Left lung (tissue), 10 donors: ENCODE results near the gene GNB4. TPM values are rescaled to one million over a fixed set of nuclear protein-coding genes. Genes with fewer than 3 reads are reported as not detected.

Experiments used
- ATAC-seq: fragments of 200-7000 bp; cut with Tn5 transposase; one replicate; pipeline ENCODE4 v1.9.1; 2020; ENCODE audit warnings: moderate library complexity
- DNase-seq, 4 donors: peaks; one replicate each; pipeline ENCODE4 v3.0.0-alpha.2; 2013 to 2020
- H3K27ac ChIP-seq, 2 donors: fragments of 200-600 bp; sonication (generic) in 1 of 2; one replicate each; pipeline versions ENCODE4 v1.5.0 to v1.8.0; 2020 to 2021
- H3K27me3 ChIP-seq, 2 donors: fragments of 200-600 bp; sonication (generic) in 1 of 2; one replicate each; pipeline versions ENCODE4 v1.5.0 to v1.8.0; 2020 to 2021
- H3K36me3 ChIP-seq, 2 donors: fragments of 200-600 bp; sonication (generic) in 1 of 2; one replicate each; pipeline versions ENCODE4 v1.5.0 to v1.8.0; 2020 to 2021
- H3K4me1 ChIP-seq, 2 donors: fragments of 200-600 bp; one replicate each; pipeline ENCODE4 v1.8.0; 2021
- H3K4me3 ChIP-seq, 2 donors: fragments of 200-600 bp; sonication (generic) in 1 of 2; one replicate each; pipeline versions ENCODE4 v1.5.0 to v1.8.0; 2020 to 2021; ENCODE audit warnings: mild to moderate bottlenecking in 1 of 2
- H3K9me3 ChIP-seq, 2 donors: fragments of 200-600 bp; sonication (generic) in 1 of 2; one replicate each; pipeline versions ENCODE4 v1.5.0 to v1.8.0; 2020 to 2021
- intact Hi-C, 2 donors: fragments of 100-400 bp; cut with DNase I; formaldehyde crosslinking; loops; one replicate each; pipeline versions ENCODE4 v1.11.2 to v1.14.2; 2022
- polyA plus RNA-seq, 6 donors: library from polyadenylated mRNA; unstranded; fragments of 120-200 nt; gene quantifications; one replicate each; pipeline ENCODE4 v1.2.1, GENCODE V29; 2013; ENCODE audit not compliant: insufficient read length in 6 of 6
- total RNA-seq, 2 donors: library from RNA; stranded (reverse); fragmentation: NEBNext Ultra II Directional; extraction: Animal tissue kit (Norgen Biotek cat#: 25700); gene quantifications; one replicate each; pipeline ENCODE4 v1.2.1, GENCODE V29; 2021
- TF ChIP-seq, protein P1 (sequence below), 2 donors: fragments of 200-600 bp; sonication (generic) in 1 of 2; IDR thresholded peaks; one replicate each; pipeline versions ENCODE4 v1.5.0 to v1.8.0; 2021; ENCODE audit warnings: antibody characterized with exemption in 2 of 2
- donor health status: DM: no; HTN: yes; CAD: no.
- donor health status: DM: no; HTN: no; CAD: no.

The GNB4 gene
- total and polyA plus RNA-seq, 8 donors, result 40.1 to 53.0 (median 48.2) TPM

DNA sequence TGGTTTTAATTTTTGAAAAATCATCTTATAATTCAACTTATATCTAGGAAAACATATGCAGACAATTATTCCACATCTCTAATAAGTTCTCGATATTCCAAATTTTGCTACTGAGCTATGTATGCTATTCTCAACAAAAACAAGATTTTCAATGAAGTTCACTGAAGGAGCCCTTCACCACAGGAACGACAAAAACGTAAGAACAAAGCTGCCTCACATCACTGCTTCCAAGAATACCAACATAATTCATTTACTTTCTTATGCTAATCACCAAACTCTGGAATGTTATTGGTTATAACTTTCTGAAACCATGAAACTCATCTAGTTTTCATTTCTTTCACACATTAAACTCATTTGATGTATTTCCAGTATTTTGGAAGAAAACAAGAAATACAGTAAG, 49.7 kb downstream of the GNB4 start:
- Histone ChIP-seq H3K4me1 (no peaks in the 10 kb centered on the region), H3K27me3 (no peaks in the 10 kb centered on the region), H3K27ac (no peak overlapping the region), H3K4me3 (no peak overlapping the region), H3K9me3 (no peaks in the 10 kb centered on the region), H3K36me3 (peaks cover 0 to 93% of the 10 kb centered on the region in 2 donors)
- no peak for ATAC-seq
- DNase-seq, result no peak
- intact Hi-C loops, result no loop called here
- TF ChIP-seq, protein P1, sequence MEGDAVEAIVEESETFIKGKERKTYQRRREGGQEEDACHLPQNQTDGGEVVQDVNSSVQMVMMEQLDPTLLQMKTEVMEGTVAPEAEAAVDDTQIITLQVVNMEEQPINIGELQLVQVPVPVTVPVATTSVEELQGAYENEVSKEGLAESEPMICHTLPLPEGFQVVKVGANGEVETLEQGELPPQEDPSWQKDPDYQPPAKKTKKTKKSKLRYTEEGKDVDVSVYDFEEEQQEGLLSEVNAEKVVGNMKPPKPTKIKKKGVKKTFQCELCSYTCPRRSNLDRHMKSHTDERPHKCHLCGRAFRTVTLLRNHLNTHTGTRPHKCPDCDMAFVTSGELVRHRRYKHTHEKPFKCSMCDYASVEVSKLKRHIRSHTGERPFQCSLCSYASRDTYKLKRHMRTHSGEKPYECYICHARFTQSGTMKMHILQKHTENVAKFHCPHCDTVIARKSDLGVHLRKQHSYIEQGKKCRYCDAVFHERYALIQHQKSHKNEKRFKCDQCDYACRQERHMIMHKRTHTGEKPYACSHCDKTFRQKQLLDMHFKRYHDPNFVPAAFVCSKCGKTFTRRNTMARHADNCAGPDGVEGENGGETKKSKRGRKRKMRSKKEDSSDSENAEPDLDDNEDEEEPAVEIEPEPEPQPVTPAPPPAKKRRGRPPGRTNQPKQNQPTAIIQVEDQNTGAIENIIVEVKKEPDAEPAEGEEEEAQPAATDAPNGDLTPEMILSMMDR (IDR thresholded peaks at IDR 0.05), result no peak

DNA sequence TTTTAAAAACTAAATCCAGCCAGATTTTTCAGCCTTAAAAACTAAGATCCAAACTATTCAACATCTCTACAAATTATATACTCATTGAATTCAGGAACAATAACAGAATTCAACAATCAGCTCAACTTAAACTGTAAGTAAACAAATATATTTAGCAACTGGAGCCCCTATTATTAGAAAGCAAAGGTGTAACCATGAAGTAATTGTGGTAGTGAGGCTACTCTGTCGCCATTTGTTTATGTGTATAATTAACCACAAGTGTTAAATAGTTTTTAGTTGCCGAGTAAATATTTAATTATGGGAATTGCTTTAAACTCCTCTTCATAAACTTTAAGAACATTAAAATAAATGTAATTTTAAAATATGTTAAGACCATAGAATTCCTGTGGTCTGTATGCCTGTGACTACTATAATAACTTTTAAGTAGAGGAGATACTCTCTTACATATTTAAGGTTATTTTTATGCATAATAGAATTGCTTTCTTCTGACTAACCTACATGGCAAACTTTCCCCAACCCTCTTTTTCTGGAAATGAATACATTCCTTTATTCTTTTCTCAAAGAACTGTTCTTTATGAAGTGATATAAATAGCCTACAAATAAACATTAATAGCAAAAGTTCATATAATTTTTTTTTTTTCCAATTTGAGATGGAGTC, 52.6 kb downstream of the GNB4 start:
- ATAC-seq, result no peak
- intact Hi-C loops, result no loop called here
- H3K27ac ChIP-seq, result no peak overlapping the region
- H3K9me3 ChIP-seq, result no peaks in the 10 kb centered on the region
- TF ChIP-seq, protein P1 (IDR thresholded peaks at IDR 0.05), result no peak
- no peak for DNase-seq
- H3K36me3 ChIP-seq, result peaks cover 0 to 90% of the 10 kb centered on the region in 2 donors
- H3K4me1 ChIP-seq, result no peaks in the 10 kb centered on the region
- H3K4me3 ChIP-seq, result no peak overlapping the region
- H3K27me3 ChIP-seq, result no peaks in the 10 kb centered on the region

DNA sequence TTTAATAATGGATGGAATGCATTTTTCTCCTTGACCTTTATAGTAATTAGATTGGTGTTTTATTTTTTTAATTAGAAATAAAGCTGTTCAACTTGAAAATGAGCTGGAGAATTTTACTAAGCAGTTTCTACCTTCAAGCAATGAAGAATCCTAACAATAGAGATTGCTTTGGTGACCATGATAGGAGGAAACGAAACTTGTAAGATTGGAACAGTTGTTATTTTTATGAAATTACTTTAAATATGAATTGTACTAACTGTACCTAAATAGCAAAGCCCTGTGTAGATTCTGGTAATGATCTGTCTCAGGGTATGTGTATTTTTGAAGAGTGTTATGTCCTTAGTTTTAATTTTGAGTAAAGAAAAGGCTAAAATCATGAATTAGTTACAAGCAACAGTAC, 59.4 kb downstream of the GNB4 start:
- Histone ChIP-seq H3K9me3 (no peaks in the 10 kb centered on the region), H3K27ac (peak overlapping the region in 1 of 2 donors; percentile 10), H3K36me3 (peaks cover 0 to 87% of the 10 kb centered on the region in 2 donors), H3K4me1 (no peaks in the 10 kb centered on the region), H3K4me3 (no peak overlapping the region), H3K27me3 (no peaks in the 10 kb centered on the region)
- intact Hi-C loops, result no loop called here
- TF ChIP-seq, protein P1 (IDR thresholded peaks at IDR 0.05), result no peak
- no peak for ATAC-seq
- DNase-seq, result no peak

DNA sequence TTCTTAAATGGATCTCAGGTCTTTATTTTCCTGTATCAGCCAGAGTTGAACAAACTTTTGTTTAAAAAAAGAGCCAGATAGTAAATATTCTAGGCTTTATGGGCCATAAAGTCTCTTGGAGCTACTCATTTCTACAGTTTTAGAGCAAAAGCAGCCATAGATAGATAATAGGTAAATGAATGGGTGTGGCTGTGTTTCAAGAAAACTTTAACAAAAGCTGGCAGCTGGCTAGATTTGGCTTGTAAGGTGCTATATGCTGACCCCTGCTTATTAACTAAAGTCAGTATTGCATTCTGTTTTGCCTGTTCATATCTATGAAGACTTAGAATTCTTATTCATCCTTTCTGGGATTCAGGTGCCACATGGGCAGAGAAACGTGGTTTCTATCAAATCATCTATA, 74.8 kb downstream of the GNB4 start:
- no peaks in the 10 kb centered on the region for H3K4me1 ChIP-seq
- H3K27me3 ChIP-seq, result no peaks in the 10 kb centered on the region
- TF ChIP-seq, protein P1 (IDR thresholded peaks at IDR 0.05), result no peak
- ATAC-seq (no peak), DNase-seq (no peak)
- no peak overlapping the region for H3K4me3 ChIP-seq
- peaks cover 0 to 67% of the 10 kb centered on the region in 2 donors for H3K36me3 ChIP-seq
- no peaks in the 10 kb centered on the region for H3K9me3 ChIP-seq
- no peak overlapping the region for H3K27ac ChIP-seq
- intact Hi-C loops, result no loop called here

DNA sequence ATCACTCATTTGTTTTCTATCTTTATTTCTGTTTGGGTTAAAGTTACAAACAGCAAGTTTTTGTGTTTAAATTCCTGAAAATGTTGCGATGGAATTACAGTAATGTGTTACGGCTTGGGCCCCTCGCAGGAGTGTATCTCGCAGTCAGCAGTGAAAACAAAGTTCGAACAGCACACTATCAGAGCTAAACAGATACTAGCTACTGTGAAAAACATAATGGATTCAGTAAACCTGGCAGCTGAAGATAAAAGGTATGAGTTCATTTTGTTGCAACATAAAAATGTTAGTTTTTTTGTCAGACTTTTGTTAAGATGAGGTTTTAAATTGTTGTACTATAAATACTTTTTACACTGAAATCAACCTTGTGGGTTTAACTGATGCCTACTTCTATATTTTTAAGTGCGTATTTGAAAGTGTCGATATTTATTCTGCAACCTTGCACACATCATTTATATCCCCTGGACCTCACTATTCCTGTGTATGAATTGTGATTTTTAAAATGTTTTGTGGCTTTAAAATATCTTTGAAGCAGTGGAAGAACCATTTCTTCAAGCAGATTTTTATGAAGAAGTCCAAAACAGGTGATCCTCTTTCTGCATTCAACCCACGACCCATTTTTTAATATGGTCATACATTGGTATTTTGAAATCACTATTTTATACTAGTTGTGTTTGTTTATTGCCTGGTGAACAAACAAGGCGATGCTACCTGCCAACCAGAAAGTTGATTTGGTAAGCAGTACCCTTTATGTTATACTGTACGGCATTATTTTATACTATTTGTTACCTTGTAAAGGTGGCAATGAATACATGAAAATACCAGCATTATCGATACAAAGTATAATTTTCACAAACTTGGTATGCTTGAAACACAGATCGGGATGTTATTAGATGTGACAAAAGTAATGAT, 75.9 kb downstream of the GNB4 start:
- H3K27ac ChIP-seq, result no peak overlapping the region
- H3K4me1 ChIP-seq, result no peaks in the 10 kb centered on the region
- ATAC-seq (no peak), DNase-seq (no peak)
- no peaks in the 10 kb centered on the region for H3K27me3 ChIP-seq
- H3K9me3 ChIP-seq, result no peaks in the 10 kb centered on the region
- intact Hi-C loops, result no loop called here
- TF ChIP-seq, protein P1 (IDR thresholded peaks at IDR 0.05), result no peak
- H3K36me3 ChIP-seq, result peaks cover 0 to 64% of the 10 kb centered on the region in 2 donors
- no peak overlapping the region for H3K4me3 ChIP-seq
